HuH-7.5 (cell line): Measurements from ENCODE around the gene MPZL2.
A peak's percentile ranks its signal among the peaks of the same experiment; 100 is the strongest.

ENCODE experiments used
- DNase-seq: peaks from one replicate; pipeline ENCODE4 v3.0.0; 2011; ENCODE audit warnings: low spot score

The MPZL2 gene

DNA sequence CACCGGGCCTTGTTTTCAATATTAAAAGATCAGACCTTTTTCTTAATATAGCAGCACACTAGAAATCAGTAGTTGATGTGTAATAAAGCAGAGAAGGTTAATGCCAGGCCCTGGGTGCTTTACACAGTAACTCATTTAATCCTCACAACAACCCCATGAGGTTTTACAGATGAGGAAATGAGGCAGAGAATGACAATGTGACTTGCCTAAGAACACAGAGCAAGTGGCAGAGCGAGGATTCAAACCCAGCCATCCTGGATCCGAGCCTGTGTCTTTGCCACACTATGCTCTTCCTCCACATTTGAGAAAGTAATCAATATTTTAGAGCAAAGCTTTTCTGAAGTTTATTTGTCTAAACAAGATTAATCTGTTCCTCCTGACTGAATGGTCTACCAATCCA, 46.5 kb downstream of the MPZL2 start:
- DNase-seq = no peak

DNA sequence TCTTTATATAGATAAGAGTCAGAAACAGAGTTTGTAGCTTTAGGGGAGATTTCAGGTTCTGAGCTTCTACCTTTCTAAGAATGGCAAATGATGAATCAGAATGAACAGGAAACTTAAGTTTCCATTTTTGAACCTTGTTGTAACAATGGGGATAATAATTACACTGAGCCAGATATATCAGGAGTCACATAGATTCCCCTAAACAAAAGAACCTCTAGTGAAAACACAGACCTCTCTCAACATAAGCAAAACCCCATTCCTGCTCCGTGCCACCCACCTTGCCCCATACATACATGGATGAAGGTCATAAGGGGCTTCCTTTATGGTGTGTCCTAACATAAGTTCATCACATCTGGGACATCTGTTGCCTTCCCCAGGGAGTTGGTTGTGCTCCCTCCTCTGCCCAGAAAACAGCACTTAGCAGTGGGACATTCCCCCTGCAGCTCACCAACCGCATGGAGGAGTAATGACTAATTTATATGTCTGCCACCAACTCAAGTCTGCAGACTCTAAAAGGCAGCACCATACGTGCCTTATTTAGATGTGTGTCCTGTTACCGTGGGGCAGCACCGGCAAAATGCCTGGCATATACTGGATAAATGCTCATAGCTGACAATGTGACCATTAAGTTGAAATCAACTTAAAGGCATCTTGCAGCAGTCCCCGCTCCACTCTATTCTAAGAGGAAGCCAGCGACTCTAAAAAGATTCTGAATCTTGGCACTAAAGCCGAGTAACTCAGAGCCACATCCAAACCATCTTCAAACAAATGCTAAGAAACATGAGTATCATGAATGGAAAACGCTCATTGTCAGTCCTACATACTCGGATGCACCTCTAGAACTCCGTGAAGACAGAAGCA, 47.2 kb downstream of the MPZL2 start:
- no peak for DNase-seq

DNA sequence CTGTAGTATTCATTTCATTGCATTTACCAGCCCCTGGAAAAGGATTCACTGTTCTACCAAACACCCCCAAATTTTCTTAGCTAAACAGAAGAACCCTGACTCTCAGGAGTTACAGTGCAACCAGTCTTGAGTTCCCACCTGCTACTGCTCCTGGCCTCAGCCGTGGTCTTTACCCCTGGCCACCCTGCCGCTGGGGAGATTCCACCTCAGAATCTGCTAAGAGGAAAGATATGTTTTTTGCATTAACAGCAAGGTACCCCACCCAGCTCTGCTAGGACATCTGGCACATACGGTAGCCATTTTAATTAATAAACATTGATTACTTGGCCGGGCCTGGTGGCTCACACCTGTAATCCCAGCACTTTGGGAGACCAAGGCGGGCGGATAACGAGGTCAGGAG, 48.3 kb downstream of the MPZL2 start:
- DNase-seq = no peak

DNA sequence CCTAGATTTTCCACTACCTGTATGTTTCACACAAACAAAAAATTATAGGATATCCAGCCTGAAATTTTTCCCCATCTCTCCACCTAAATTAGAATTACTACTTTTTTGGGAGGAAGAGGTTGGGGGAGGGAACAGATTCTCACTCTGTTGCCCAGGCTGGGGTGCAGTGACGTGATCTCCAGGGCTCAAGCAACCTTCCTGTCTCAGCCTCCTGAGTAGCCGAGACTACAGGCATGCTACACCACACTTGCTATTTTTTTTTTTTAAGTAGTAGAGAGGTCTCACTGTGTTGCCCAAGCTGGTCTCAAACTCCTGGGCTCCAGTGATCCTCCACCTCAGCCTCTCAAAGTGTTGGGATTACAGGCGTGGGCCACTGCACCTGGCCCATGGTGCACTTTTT, 48.8 kb downstream of the MPZL2 start:
- no peak for DNase-seq

DNA sequence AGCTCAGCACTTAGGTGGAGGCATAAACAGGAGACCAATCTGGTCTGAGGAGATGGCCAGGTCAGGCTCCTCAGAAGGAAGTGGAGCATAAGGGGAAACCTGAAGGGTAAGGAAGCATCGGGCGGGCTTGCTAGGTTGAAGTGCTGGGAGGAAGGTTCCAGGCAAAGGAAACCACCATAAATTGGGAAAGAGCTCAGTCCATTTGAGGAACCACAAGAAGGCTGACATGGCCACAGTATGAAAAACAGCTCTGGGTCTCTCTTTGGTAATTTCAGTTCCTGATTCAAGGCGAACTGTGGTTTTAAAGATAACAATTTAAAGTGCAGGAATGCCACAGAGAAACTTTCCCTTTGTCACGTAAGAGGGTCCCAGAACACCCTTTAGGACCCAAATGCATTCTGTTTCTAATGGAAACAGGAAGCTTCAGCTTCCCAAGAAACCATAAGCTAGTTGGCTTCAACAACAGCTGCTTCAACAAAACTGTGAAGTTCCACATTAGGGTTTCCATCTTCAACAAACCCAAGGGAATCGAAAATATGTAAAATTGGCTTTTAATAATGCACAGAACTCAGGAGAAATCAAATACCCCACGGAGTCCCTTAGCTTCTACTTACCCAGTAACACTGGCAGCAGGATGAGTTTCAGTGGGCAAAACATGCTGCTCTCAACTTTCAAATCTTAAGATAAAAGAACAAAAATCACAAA, 49.7 kb downstream of the MPZL2 start:
- DNase-seq = no peak

DNA sequence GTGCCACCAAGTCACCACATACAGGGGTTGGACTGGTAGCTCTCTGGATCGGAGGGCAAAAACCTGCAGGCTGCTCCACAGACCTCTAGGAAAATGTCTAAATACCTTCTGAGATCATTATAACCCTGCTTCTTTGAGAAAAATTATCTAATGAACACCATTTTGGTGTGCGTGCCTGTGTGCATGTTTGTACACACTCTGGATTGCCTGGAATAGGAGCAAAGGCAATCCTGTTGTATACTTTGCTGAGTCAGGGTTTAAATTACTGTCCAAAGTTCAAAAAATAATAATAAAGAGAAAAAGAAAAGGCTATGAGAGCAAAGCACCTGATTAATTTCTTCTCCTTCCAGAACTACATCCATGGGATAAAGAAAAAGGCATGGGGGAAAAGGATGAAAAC, 50.3 kb downstream of the MPZL2 start:
- no peak for DNase-seq

DNA sequence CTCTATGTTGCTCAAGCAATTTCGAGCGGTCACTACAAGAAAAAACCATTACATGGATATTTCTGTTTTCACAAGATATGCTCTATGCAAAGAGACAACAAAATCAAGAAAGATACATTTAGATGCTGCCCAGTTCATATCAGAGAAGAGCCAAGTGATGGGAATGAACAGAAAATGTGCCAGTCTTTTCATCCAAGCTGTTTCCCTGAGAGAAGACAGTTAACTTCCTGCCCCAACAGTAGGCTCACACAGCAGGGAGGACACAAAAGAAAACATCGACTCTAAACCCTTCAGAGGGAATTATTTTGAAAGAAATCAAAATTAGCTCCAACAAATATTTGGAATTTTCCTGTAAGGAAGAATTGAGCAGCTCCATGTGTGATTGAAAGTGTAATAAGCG, 50.9 kb downstream of the MPZL2 start:
- DNase-seq = no peak

DNA sequence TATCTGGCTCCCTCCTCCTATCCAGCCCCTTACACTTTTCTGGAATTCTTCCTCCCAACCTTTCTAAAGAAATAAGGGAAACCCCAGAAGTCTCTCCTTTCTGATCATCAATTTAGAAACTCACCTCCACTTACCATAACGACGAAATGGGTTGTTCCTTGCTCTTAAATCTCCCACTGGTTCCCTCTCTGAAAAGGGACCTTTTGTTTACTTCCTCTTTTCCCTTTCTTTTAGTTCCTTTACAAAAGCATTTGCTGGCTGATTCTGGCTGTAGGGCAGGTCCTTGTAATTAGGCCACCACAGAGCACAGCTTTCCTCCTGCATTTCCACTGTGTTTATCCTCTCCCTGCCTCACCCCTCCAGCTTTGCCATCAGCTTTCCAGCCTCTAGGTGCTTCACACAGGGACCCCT, 51.3 kb downstream of the MPZL2 start:
- no peak for DNase-seq

DNA sequence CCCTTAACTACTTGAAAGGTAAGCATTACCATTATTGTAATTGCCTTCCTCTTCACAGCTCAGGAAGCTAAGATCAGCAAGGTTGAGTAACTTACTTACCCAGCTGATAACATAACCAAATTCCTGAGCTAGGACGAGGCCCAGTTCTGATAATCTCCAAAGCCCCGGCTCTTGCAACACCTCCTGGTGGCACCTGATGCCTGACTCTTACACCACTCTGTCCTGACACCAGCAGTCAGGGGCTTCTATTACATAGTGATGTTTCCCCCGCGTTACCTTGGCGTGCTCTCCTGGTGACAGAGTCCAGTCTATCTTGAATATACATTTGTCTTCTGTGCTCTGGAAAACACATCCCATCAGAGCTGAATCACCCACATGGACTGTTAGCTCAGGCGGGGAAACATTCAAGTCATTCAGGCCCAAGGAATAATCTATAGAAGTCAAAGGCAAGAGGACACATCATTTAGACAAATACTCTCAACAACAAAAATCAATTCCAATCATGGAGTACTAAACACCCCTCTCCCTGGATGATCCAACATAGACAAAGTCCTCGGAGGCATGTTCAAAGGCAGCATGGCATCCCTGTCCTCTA, 51.9 kb downstream of the MPZL2 start:
- DNase-seq = peak; percentile 35

DNA sequence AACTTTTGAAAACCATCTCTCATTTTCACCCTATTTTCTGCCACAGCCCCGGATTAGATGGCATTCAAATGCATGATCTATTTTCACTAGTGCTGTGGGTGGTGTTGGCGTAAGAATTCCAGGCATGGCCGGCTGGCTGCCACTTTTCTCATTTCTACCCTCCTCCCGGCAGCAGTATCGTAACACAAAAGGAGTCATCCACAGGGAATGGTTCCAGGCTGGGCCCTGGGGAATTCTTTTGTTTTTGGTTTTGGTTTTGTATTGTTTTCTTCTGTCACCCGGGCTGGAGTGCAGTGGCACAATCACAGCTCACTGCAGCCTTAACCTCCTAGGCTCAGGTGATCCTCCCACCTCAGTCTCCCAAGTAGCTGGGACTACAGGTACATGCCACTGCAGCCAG, 53.1 kb downstream of the MPZL2 start:
- DNase-seq = no peak

DNA sequence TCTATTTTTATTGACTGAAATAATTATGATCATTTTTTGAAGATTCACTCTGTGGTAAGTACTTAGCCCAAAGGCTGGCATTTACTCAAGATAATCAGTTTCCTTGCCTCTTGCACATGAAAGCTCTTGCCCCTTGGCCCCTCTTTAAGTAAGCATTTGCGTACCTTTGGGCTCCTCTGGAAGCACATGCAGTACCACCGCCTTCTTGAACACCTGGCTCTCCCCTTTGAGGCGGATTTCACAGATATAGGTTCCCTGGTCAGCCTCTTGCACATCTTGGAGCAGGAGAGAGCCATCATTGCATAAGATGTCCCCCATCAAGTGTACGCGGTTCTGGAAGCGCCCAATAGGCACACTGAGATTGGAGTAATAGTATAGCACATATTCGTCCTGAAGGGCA, 53.8 kb downstream of the MPZL2 start:
- no peak for DNase-seq

DNA sequence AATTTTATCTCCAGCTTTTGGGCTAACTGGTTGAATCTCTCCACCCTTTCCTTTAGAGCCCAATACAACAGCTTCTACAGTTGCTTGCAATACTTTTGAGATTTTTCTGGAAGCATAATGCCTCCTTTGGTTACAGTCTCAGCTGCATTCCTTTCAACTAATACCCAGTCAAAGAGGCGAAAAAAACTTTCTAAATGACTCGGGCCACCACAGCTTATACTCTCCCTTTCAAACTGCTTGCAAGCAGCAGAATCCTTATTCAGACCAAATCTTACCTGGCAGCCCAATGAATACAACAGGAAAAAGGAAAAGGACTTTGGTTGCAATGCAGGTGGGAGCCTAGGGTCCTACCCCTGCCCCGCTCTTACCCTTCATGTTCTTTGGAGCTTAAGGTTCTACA, 55.1 kb downstream of the MPZL2 start:
- no peak for DNase-seq

DNA sequence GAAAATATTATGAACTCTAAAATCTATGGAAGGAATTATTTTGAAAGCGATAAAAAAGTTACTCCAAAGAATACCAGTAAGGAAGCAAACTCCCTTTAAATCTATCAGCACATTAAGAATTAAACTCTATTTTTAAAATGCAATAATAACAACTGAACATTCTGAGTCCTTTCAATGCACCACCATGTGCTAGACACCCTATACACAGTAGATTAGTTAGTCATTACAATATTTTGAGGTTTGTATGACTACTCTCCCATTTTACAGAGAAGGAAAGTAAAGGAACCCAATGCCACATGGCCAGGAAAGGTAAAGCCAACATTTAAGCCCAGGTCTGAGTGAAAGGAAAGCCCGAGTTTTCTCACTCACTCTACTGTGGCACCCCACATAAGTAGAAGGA, 57.0 kb downstream of the MPZL2 start:
- no peak for DNase-seq

DNA sequence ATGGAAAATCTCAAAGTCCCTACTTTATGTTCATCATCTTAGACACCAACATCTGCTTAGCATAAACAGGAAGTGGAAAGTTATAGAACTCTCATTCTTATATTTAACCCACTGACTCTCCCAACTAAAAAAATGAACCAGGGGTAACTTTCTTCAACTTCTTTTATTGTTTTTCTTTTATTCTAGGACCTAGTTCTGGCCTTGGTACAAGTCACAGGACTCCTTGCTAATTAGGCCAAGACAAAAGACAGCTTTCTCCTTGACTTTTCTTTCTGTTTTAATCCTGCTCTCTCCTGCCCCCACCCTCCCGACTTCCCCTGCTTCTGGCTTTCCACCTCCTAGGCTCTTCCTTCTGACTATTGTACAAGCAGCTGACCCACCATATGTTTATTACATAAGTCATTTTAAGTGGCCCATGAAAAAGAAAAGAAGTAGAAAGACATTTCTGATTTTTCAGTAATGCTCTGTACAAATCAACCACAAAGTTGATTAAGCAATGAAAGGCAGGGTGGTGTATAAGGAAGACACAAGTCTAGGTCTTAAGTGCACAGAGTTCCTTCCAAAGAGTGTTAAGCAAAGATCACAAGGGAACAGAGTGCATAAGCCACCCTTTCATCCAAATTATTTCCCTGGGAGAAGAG, 57.6 kb downstream of the MPZL2 start:
- no peak for DNase-seq

DNA sequence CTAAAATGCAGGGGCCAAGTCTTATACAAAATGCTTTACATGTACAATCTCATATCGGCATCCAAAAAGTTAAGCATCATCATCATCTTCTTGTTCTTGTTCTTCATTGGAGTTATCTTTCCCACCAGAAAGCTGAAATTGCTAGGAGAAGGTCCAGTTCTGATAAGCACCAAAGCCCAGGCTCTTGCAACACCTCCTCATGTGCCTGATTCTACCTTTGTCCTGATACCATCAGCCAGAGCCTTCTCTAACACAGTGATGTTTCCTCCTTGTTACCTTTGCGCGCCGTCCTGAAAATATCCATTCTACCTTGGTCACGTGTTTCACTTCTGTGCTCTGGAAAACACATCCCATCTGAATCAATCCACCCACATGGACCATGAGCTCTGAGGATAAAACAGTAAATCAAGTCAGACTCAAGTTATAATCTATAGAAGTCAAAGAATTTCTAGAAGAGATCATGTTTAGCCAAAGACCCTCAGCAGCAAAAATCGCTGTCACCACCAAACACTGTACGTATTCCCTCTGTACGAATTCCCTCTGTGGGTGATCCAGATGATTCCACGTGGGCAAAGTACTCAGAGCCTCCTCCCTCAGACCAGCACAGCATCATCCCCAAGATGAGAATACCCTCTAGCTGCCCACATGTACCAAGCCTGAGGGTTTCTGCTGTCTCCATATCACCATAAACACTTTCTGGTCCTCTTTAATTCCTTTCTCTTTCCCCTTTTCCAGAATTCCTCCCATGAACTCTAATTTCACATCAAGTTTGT, 58.3 kb downstream of the MPZL2 start:
- DNase-seq = no peak
